Measurements from ENCODE around the gene GATB.

The GATB gene

DNA sequence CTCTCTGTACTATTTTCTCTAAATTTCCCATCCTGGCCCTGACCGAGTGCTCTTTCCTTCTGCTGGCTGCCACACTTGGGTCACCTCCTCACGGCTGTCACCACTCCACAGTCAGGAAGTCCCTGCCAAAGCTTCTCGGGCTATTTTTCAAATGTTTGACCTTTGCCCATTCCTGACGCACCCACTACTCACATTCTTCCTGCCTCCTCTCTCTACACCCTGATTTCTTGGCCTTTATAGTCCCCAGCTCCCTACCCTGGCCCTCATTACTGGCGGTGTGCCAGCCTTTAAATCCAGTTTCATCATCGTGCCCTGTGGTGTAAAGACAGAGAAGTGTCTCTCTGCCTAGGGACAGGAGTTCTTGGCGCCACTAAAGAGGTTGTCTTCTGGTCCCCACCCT is 46.4 kb upstream of the GATB start:
- DNase-seq = no peak
- Mint-ChIP-seq H3K4me1 (peaks cover 27% of the 10 kb centered on the region), H3K9me3 (no peaks in the 10 kb centered on the region), H3K27ac (no peak overlapping the region), H3K36me3 (ENCODE audit: low read depth) (no peaks in the 10 kb centered on the region), H3K27me3 (ENCODE audit: low read depth, poor library complexity) (no peaks in the 10 kb centered on the region), H3K4me3 (no peak overlapping the region)
- TF ChIP-seq, protein P1, sequence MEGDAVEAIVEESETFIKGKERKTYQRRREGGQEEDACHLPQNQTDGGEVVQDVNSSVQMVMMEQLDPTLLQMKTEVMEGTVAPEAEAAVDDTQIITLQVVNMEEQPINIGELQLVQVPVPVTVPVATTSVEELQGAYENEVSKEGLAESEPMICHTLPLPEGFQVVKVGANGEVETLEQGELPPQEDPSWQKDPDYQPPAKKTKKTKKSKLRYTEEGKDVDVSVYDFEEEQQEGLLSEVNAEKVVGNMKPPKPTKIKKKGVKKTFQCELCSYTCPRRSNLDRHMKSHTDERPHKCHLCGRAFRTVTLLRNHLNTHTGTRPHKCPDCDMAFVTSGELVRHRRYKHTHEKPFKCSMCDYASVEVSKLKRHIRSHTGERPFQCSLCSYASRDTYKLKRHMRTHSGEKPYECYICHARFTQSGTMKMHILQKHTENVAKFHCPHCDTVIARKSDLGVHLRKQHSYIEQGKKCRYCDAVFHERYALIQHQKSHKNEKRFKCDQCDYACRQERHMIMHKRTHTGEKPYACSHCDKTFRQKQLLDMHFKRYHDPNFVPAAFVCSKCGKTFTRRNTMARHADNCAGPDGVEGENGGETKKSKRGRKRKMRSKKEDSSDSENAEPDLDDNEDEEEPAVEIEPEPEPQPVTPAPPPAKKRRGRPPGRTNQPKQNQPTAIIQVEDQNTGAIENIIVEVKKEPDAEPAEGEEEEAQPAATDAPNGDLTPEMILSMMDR (IDR thresholded peaks at IDR 0.05) = no peak

DNA sequence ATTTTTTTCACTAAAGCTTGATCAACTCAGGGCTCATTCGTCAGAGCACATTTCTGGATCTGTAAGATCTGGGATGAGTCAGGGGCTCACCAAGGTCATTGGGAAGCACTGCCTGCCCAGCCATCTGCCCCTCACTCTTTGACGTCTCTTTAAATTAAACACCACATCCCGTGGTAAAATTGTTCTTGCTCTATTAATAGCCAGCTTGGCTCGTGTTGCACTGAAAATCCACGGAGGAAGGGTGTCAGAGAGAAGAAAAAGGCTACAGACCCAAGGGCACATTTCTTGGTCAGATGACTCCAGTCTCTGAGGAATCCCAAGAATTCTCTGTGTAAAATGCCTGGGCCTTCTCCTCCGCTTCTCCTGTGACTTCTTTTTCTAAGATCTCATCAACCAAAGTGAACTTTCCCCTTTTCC is 45.7 kb upstream of the GATB start:
- no peak for DNase-seq
- Mint-ChIP-seq H3K4me3 (no peak overlapping the region), H3K36me3 (ENCODE audit: low read depth) (no peaks in the 10 kb centered on the region), H3K4me1 (peaks cover 27% of the 10 kb centered on the region), H3K9me3 (no peaks in the 10 kb centered on the region), H3K27me3 (ENCODE audit: low read depth, poor library complexity) (no peaks in the 10 kb centered on the region), H3K27ac (no peak overlapping the region)
- TF ChIP-seq, protein P1 (IDR thresholded peaks at IDR 0.05) = no peak

DNA sequence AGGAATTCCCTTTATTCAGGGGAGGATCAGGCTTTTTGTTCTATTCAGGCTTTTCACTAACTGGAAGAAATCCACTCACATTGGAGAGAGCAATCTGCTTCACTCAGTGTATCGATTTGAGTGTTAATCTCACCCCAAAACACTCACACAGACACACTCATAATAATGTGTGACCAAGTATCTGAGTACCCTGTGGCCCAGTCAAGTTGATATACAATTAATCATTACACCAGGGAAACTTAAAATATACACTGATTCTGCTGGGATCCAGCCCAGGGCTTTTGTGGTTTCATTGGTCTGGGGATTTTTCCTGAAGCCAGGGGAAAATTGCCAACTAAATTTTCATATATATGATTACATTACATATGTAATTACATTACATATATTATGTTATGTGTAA is 44.0 kb upstream of the GATB start:
- no peak overlapping the region for H3K27ac Mint-ChIP-seq
- peaks cover 27% of the 10 kb centered on the region for H3K4me1 Mint-ChIP-seq
- no peak for DNase-seq
- no peak overlapping the region for H3K4me3 Mint-ChIP-seq
- TF ChIP-seq, protein P1 (IDR thresholded peaks at IDR 0.05) = no peak
- H3K36me3 Mint-ChIP-seq (ENCODE audit: low read depth) = no peaks in the 10 kb centered on the region
- no peaks in the 10 kb centered on the region for H3K9me3 Mint-ChIP-seq
- H3K27me3 Mint-ChIP-seq (ENCODE audit: low read depth, poor library complexity) = no peaks in the 10 kb centered on the region

DNA sequence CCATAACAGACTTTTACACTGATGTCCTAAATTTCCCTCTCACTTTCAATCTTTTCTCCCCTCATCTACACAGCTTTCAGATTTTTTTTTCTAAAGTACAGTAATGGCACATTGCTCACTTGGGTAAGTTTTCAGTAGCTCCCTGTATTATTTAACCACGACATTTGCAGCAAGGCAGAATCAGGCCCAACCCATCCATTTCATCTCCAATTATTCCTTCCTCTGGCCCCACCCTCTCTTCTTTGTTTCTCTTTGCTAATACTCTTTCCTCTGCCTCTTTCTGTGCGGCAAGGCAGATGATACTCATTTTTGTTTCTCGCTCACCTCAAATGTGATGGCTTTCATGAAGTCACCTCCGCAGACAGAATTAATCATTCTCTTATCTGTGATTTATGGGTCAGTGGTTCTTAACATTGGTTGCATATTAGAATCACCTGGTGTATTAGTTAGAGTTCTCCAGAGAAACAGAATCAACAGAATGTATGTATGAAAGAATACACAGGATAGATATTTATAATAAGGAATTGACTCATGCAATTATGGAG is 43.4 kb upstream of the GATB start:
- Mint-ChIP-seq H3K4me1 (peaks cover 27% of the 10 kb centered on the region), H3K4me3 (no peak overlapping the region), H3K27ac (no peak overlapping the region), H3K27me3 (ENCODE audit: low read depth, poor library complexity) (no peaks in the 10 kb centered on the region), H3K9me3 (no peaks in the 10 kb centered on the region), H3K36me3 (ENCODE audit: low read depth) (no peaks in the 10 kb centered on the region)
- no peak for DNase-seq
- TF ChIP-seq, protein P1 (IDR thresholded peaks at IDR 0.05) = no peak

DNA sequence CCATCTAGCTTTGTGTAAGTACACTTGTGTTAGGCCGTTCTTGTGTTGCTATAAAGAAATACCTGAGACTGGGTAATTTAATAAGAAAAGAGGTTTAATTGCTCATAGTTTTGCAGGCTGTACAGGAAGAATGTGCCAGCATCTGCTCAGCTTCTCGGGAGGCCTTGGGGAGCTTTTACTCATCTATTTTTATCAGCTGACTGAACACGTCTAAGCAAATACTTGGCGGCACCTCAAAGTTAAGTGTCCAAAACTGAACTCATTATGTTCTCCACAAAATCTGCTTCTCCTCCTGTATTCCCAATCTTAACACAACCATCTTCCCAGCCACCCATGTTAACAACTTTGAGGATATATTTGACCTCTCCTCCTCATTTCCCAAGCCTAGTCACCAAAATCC is 42.4 kb upstream of the GATB start:
- Mint-ChIP-seq H3K4me1 (peaks cover 21% of the 10 kb centered on the region), H3K36me3 (ENCODE audit: low read depth) (no peaks in the 10 kb centered on the region), H3K9me3 (no peaks in the 10 kb centered on the region), H3K27me3 (ENCODE audit: low read depth, poor library complexity) (no peaks in the 10 kb centered on the region), H3K27ac (no peak overlapping the region), H3K4me3 (no peak overlapping the region)
- TF ChIP-seq, protein P1 (IDR thresholded peaks at IDR 0.05) = no peak
- DNase-seq = no peak
